ENCODE measurements around the gene ZFYVE27. TPM values are rescaled to one million over a fixed set of nuclear protein-coding genes. Genes with fewer than 3 reads are reported as not detected.
A peak's percentile ranks its signal among the peaks of the same experiment; 100 is the strongest.

The ZFYVE27 gene
- total RNA-seq, 2 experiments from 2014 or later = 23.8 to 27.3 TPM

GRCh38 chr10:97754726-97755125 lies 17.8 kb downstream of the ZFYVE27 start:
- DNase-seq (no peak), ATAC-seq (no peak)
- Mint-ChIP-seq H3K9me3 (ENCODE audit: insufficient read depth) (no peaks in the 10 kb centered on the region), H3K4me1 (ENCODE audit: low read depth) (no peaks in the 10 kb centered on the region), H3K27me3 (ENCODE audit: low read depth) (no peaks in the 10 kb centered on the region), H3K4me3 (no peak overlapping the region), H3K27ac (peak overlapping the region; percentile 18), H3K36me3 (ENCODE audit: low read depth) (peaks cover 43% of the 10 kb centered on the region)
- ChIA-PET CTCF (no interaction called here), POLR2A (no interaction called here)

- POLR2A ChIA-PET = no interaction called here
- Mint-ChIP-seq H3K4me3 (no peak overlapping the region), H3K4me1 (ENCODE audit: low read depth) (no peaks in the 10 kb centered on the region), H3K27ac (no peak overlapping the region), H3K9me3 (ENCODE audit: insufficient read depth) (no peaks in the 10 kb centered on the region), H3K27me3 (ENCODE audit: low read depth) (no peaks in the 10 kb centered on the region), H3K36me3 (ENCODE audit: low read depth) (peaks cover 38% of the 10 kb centered on the region)
- DNase-seq (no peak), ATAC-seq (no peak)
- CTCF ChIA-PET = interaction anchor here (1.5 kb wide), 1 partner anchor 54 kb away, joined by 4 read pairs; no protein-coding TSS in a partner anchor
These were observed 18.8 kb downstream of the ZFYVE27 start for GRCh38 chr10:97755718-97756117.

GRCh38 chr10:97757471-97757870 lies 20.5 kb downstream of the ZFYVE27 start:
- ChIA-PET POLR2A (no interaction called here), CTCF (interaction anchor here (1.2 to 6.5 kb wide), 2 partner anchors 34 to 112 kb away, joined by 3 to 38 read pairs; no protein-coding TSS in a partner anchor)
- DNase-seq (no peak), ATAC-seq (no peak)
- no peak overlapping the region for H3K4me3 Mint-ChIP-seq
- no peaks in the 10 kb centered on the region for H3K9me3 Mint-ChIP-seq (ENCODE audit: insufficient read depth)
- no peaks in the 10 kb centered on the region for H3K4me1 Mint-ChIP-seq (ENCODE audit: low read depth)
- H3K36me3 Mint-ChIP-seq (ENCODE audit: low read depth) = peaks cover 42% of the 10 kb centered on the region
- H3K27me3 Mint-ChIP-seq (ENCODE audit: low read depth) = no peaks in the 10 kb centered on the region
- no peak overlapping the region for H3K27ac Mint-ChIP-seq

GRCh38 chr10:97759158-97759887 lies 22.4 kb downstream of the ZFYVE27 start:
- Mint-ChIP-seq H3K9me3 (ENCODE audit: insufficient read depth) (no peaks in the 10 kb centered on the region), H3K27ac (no peak overlapping the region), H3K27me3 (ENCODE audit: low read depth) (no peaks in the 10 kb centered on the region), H3K4me3 (no peak overlapping the region), H3K4me1 (ENCODE audit: low read depth) (peaks cover under 1% of the 10 kb centered on the region), H3K36me3 (ENCODE audit: low read depth) (peaks cover 36% of the 10 kb centered on the region)
- peak; percentile 82 for ATAC-seq
- ChIA-PET POLR2A (no interaction called here), CTCF (interaction anchor here (1.1 to 6.5 kb wide), 5 partner anchors 8 to 110 kb away, joined by 3 to 38 read pairs (median 5); partner anchors contain the start of gene AVPI1)
- DNase-seq = peak; percentile 68

GRCh38 chr10:97759946-97760345 lies 23.0 kb downstream of the ZFYVE27 start:
- Mint-ChIP-seq H3K9me3 (ENCODE audit: insufficient read depth) (no peaks in the 10 kb centered on the region), H3K4me1 (ENCODE audit: low read depth) (peaks cover 5% of the 10 kb centered on the region), H3K4me3 (no peak overlapping the region), H3K27me3 (ENCODE audit: low read depth) (no peaks in the 10 kb centered on the region), H3K36me3 (ENCODE audit: low read depth) (peaks cover 31% of the 10 kb centered on the region), H3K27ac (no peak overlapping the region)
- no peak for ATAC-seq
- CTCF ChIA-PET = interaction anchor here (1.0 to 6.5 kb wide), 6 partner anchors 9 to 109 kb away, joined by 3 to 38 read pairs (median 4); partner anchors contain the start of gene AVPI1
- POLR2A ChIA-PET = no interaction called here
- no peak for DNase-seq

GRCh38 chr10:97760461-97761257 lies 23.7 kb downstream of the ZFYVE27 start:
- CTCF ChIA-PET = interaction anchor here (1.0 to 6.5 kb wide), 5 partner anchors 10 to 108 kb away, joined by 3 to 38 read pairs (median 5); partner anchors contain the start of gene AVPI1

GRCh38 chr10:97761331-97761865 lies 24.5 kb downstream of the ZFYVE27 start:
- Mint-ChIP-seq H3K9me3 (ENCODE audit: insufficient read depth) (no peaks in the 10 kb centered on the region), H3K36me3 (ENCODE audit: low read depth) (peaks cover 27% of the 10 kb centered on the region), H3K4me3 (no peak overlapping the region), H3K4me1 (ENCODE audit: low read depth) (peaks cover 5% of the 10 kb centered on the region), H3K27ac (no peak overlapping the region), H3K27me3 (ENCODE audit: low read depth) (no peaks in the 10 kb centered on the region)
- POLR2A ChIA-PET = no interaction called here
- CTCF ChIA-PET = interaction anchor here (2.0 to 6.5 kb wide), 2 partner anchors 31 to 108 kb away, joined by 7 to 38 read pairs; no protein-coding TSS in a partner anchor
- no peak for DNase-seq
- no peak for ATAC-seq

More at GRCh38 chr10:97760461-97761257, 23.7 kb downstream of the ZFYVE27 start:
- Mint-ChIP-seq H3K36me3 (ENCODE audit: low read depth) (peaks cover 27% of the 10 kb centered on the region), H3K4me3 (no peak overlapping the region), H3K4me1 (ENCODE audit: low read depth) (peaks cover 5% of the 10 kb centered on the region), H3K9me3 (ENCODE audit: insufficient read depth) (no peaks in the 10 kb centered on the region), H3K27me3 (ENCODE audit: low read depth) (no peaks in the 10 kb centered on the region), H3K27ac (no peak overlapping the region)
- no peak for DNase-seq
- no peak for ATAC-seq
- POLR2A ChIA-PET = no interaction called here

GRCh38 chr10:97762056-97762455 lies 25.1 kb downstream of the ZFYVE27 start:
- no peak overlapping the region for H3K4me3 Mint-ChIP-seq
- ATAC-seq (no peak), DNase-seq (no peak)
- H3K27me3 Mint-ChIP-seq (ENCODE audit: low read depth) = no peaks in the 10 kb centered on the region
- H3K36me3 Mint-ChIP-seq (ENCODE audit: low read depth) = peaks cover 24% of the 10 kb centered on the region
- ChIA-PET POLR2A (no interaction called here), CTCF (interaction anchor here (2.0 to 6.5 kb wide), 2 partner anchors 30 to 107 kb away, joined by 7 to 38 read pairs; no protein-coding TSS in a partner anchor)
- peaks cover 5% of the 10 kb centered on the region for H3K4me1 Mint-ChIP-seq (ENCODE audit: low read depth)
- no peaks in the 10 kb centered on the region for H3K9me3 Mint-ChIP-seq (ENCODE audit: insufficient read depth)
- no peak overlapping the region for H3K27ac Mint-ChIP-seq

- DNase-seq = no peak
- no peaks in the 10 kb centered on the region for H3K27me3 Mint-ChIP-seq (ENCODE audit: low read depth)
- no peaks in the 10 kb centered on the region for H3K9me3 Mint-ChIP-seq (ENCODE audit: insufficient read depth)
- H3K27ac Mint-ChIP-seq = no peak overlapping the region
- H3K4me1 Mint-ChIP-seq (ENCODE audit: low read depth) = peaks cover 5% of the 10 kb centered on the region
- POLR2A ChIA-PET = interaction anchor here (1.0 kb wide), 1 partner anchor 48 kb away, joined by 3 read pairs; no protein-coding TSS in a partner anchor
- ATAC-seq = no peak
- CTCF ChIA-PET = interaction anchor here (2.0 to 6.5 kb wide), 2 partner anchors 29 to 106 kb away, joined by 7 to 38 read pairs; no protein-coding TSS in a partner anchor
- H3K4me3 Mint-ChIP-seq = no peak overlapping the region
- H3K36me3 Mint-ChIP-seq (ENCODE audit: low read depth) = peaks cover 20% of the 10 kb centered on the region
These were observed 25.9 kb downstream of the ZFYVE27 start for GRCh38 chr10:97762816-97763215.

GRCh38 chr10:97763411-97763810 lies 26.5 kb downstream of the ZFYVE27 start:
- H3K4me3 Mint-ChIP-seq = no peak overlapping the region
- peaks cover 5% of the 10 kb centered on the region for H3K4me1 Mint-ChIP-seq (ENCODE audit: low read depth)
- H3K27ac Mint-ChIP-seq = no peak overlapping the region
- POLR2A ChIA-PET = interaction anchor here (1.0 kb wide), 1 partner anchor 49 kb away, joined by 3 read pairs; no protein-coding TSS in a partner anchor
- CTCF ChIA-PET = interaction anchor here (2.0 to 6.5 kb wide), 2 partner anchors 29 to 106 kb away, joined by 7 to 38 read pairs; no protein-coding TSS in a partner anchor
- H3K27me3 Mint-ChIP-seq (ENCODE audit: low read depth) = no peaks in the 10 kb centered on the region
- DNase-seq (no peak), ATAC-seq (no peak)
- no peaks in the 10 kb centered on the region for H3K9me3 Mint-ChIP-seq (ENCODE audit: insufficient read depth)
- peaks cover 20% of the 10 kb centered on the region for H3K36me3 Mint-ChIP-seq (ENCODE audit: low read depth)

- CTCF ChIA-PET = interaction anchor here (6.5 kb wide), 1 partner anchor 105 kb away, joined by 38 read pairs; no protein-coding TSS in a partner anchor
- POLR2A ChIA-PET = interaction anchor here (0.6 kb wide), 1 partner anchor 104 kb away, joined by 3 read pairs; no protein-coding TSS in a partner anchor
- peaks cover 5% of the 10 kb centered on the region for H3K4me1 Mint-ChIP-seq (ENCODE audit: low read depth)
- ATAC-seq = no peak
- DNase-seq = no peak
- no peak overlapping the region for H3K27ac Mint-ChIP-seq
- H3K9me3 Mint-ChIP-seq (ENCODE audit: insufficient read depth) = no peaks in the 10 kb centered on the region
- H3K4me3 Mint-ChIP-seq = no peak overlapping the region
- H3K36me3 Mint-ChIP-seq (ENCODE audit: low read depth) = peaks cover 20% of the 10 kb centered on the region
- H3K27me3 Mint-ChIP-seq (ENCODE audit: low read depth) = no peaks in the 10 kb centered on the region
These were observed 27.0 kb downstream of the ZFYVE27 start for GRCh38 chr10:97763947-97764346.
